Mesothelial cell of epicardium (in vitro differentiated cells): Measurements from ENCODE around the gene IL1R2. TPM values are rescaled to one million over a fixed set of nuclear protein-coding genes. Genes with fewer than 3 reads are reported as not detected.

ENCODE experiments used
- DNase-seq, 2 experiments: peaks; one replicate each; pipeline ENCODE4 v3.0.0; 2021; ENCODE audit warnings: low spot score in 2 of 2; ENCODE audit not compliant: unreplicated experiment in 2 of 2
- H3K27ac Mint-ChIP-seq: 2 replicates; pipeline ENCODE4 v1.8.0; 2021; ENCODE audit warnings: mixed read lengths
- H3K27me3 Mint-ChIP-seq: 2 replicates; pipeline ENCODE4 v1.8.0; 2021; ENCODE audit warnings: low read depth, mixed read lengths
- H3K36me3 Mint-ChIP-seq: 2 replicates; pipeline ENCODE4 v1.8.0; 2021; ENCODE audit warnings: mixed read lengths
- H3K4me1 Mint-ChIP-seq: 2 replicates; pipeline ENCODE4 v1.8.0; 2021; ENCODE audit warnings: mixed read lengths
- H3K4me3 Mint-ChIP-seq: 2 replicates; pipeline ENCODE4 v1.8.0; 2021; ENCODE audit warnings: mild to moderate bottlenecking, moderate library complexity, mixed read lengths
- H3K9me3 Mint-ChIP-seq: 2 replicates; pipeline ENCODE4 v1.8.0; 2021; ENCODE audit warnings: mixed read lengths
- CTCF ChIP-seq: fragments of 200-600 bp; sonication (generic); IDR thresholded peaks from one replicate; pipeline ENCODE4 v1.5.0; 2021; ENCODE audit warnings: antibody characterized with exemption; ENCODE audit not compliant: unreplicated experiment
- total RNA-seq: library from RNA; stranded (reverse); gene quantifications from 3 replicates; pipeline ENCODE4 v1.2.1, GENCODE V29; 2021

Gene IL1R2
- total RNA-seq, 1 donor from 2014 or later: not detected

GRCh38 chr2:101960819-101961337, 30.9 kb upstream of the IL1R2 start:
- DNase-seq: no peak
- Mint-ChIP-seq H3K4me1 (peaks cover 8% of the 10 kb centered on the region), H3K4me3 (no peak overlapping the region), H3K27ac (no peak overlapping the region), H3K27me3 (peaks cover 3% of the 10 kb centered on the region), H3K36me3 (peaks cover 2% of the 10 kb centered on the region), H3K9me3 (peaks cover 11% of the 10 kb centered on the region)
- no peak for TF ChIP-seq CTCF

DNA sequence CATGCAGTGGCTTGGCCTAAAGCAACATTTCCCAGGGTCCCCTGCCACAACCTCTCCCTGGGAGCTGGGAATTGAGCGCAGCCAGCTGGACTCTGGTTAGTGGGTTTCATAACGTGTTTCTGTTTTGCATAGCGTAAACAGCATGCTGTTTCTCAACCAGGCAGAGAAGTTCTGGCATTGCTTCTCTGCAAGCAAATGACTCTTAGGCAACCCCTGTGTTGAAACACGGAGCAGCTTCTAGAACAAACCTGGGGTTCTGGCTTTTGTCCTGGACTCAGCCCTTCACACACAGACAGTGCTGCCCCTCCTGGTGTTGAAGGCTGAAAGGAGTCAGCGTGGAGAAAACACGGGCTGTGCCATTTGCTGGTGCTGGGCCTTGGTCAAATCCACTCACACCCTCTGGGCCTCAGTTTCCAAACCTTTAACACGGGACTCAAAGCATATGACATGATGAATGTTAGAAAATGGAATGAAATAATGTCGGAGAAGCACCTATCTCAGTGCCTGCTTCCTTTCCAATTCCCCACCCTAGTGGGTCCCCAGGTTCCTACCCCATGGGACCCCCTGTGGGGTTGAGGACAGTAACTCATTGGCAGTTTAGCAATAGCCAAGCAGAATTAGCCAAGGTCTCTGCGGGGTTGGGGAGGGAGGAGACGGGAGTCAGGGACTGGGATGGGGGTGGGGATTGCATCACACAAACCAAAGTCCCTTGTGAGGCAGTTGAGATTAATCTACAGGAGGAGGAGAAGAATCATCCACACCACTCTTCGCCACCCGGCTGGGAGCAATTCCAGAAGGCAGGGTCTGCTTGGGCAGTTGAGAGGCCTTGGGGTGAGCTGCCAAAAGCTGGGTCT, 30.2 kb upstream of the IL1R2 start:
- peaks cover 2% of the 10 kb centered on the region for H3K36me3 Mint-ChIP-seq
- H3K27ac Mint-ChIP-seq: no peak overlapping the region

DNA sequence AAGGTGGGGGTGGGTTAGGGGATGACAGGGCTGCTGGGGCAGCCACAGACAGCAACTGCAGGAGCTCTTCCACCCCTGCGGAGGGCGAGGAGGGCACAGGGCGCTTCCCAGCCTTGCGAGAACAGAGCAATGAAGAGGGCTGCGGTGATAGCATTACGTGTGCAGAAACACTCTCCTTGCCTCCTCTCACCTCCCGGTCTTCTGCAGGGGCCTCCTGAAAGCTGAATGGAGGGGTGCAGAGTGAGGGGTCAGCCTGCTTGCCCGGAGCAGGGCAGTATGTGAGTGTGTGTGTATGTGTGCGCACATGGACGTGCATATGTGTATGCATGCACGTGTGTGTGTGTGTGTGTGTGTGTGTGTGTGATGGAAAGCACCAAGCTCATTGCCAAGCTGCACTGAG, 29.5 kb upstream of the IL1R2 start:
- Mint-ChIP-seq H3K9me3 (peaks cover 8% of the 10 kb centered on the region), H3K4me1 (peaks cover 8% of the 10 kb centered on the region), H3K27me3 (peaks cover 3% of the 10 kb centered on the region), H3K27ac (no peak overlapping the region), H3K36me3 (peaks cover 2% of the 10 kb centered on the region), H3K4me3 (no peak overlapping the region)
- no peak for TF ChIP-seq CTCF
- no peak for DNase-seq

More for the DNA sequence above, 30.2 kb upstream of the IL1R2 start:
- Mint-ChIP-seq H3K4me1 (peaks cover 8% of the 10 kb centered on the region), H3K9me3 (peaks cover 11% of the 10 kb centered on the region), H3K27me3 (peaks cover 3% of the 10 kb centered on the region), H3K4me3 (no peak overlapping the region)
- TF ChIP-seq CTCF: no peak
- no peak for DNase-seq

- no peak overlapping the region for H3K4me3 Mint-ChIP-seq
- H3K36me3 Mint-ChIP-seq: no peaks in the 10 kb centered on the region
- H3K27ac Mint-ChIP-seq: no peak overlapping the region
- peaks cover 3% of the 10 kb centered on the region for H3K27me3 Mint-ChIP-seq
- no peak for DNase-seq
- no peak for TF ChIP-seq CTCF
- peaks cover 8% of the 10 kb centered on the region for H3K4me1 Mint-ChIP-seq
- peaks cover under 1% of the 10 kb centered on the region for H3K9me3 Mint-ChIP-seq
These were observed 28.6 kb upstream of the IL1R2 start for GRCh38 chr2:101963198-101963597.

DNA sequence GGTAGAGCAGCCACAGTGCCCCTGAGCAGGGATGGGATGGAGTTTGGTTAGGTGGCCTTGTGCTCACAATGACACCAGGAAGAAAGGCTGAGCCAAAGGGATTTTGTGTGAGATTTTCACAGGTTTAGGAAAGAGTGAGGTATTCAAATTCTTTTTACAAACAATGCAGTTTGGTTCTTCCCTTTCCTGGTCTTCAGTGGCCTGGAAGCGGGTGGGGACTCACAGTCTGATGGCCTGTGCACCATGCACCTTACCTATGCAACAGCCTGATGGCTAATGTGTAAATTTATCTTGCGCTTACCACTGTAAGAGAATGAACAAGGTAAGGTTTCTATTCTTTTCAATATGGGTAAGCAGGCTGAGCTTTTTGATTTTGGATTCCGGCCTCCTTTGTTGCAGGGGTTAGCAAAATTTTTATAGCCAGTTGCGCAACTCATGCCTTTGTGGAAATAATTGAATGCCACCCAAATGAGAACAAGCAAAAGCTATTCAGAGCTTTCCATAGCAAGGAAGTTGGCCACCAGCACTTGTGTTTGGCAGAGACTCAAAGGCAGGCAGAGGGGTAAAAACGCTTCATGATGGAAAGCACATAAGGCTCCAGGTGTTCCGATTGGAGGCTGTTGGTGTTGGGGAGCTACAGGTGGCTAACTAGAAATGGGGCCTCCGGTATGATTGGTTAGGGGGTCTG, 23.8 kb upstream of the IL1R2 start:
- H3K4me1 Mint-ChIP-seq: no peaks in the 10 kb centered on the region
- TF ChIP-seq CTCF: no peak
- H3K4me3 Mint-ChIP-seq: no peak overlapping the region
- peaks cover 3% of the 10 kb centered on the region for H3K27me3 Mint-ChIP-seq
- H3K36me3 Mint-ChIP-seq: no peaks in the 10 kb centered on the region
- no peak overlapping the region for H3K27ac Mint-ChIP-seq
- no peak for DNase-seq
- peaks cover 32% of the 10 kb centered on the region for H3K9me3 Mint-ChIP-seq
